ENCODE measurements around the gene PLOD3. TPM values are rescaled to one million over a fixed set of nuclear protein-coding genes. Genes with fewer than 3 reads are reported as not detected.

PLOD3 gene
- total RNA-seq, 1 experiment from 2014 or later = 74.5 TPM

- peaks cover 61 to 70% of the 10 kb centered on the region in 2 experiments for H3K4me1 Mint-ChIP-seq
- H3K4me2 ChIP-seq (ENCODE audit: insufficient read depth, insufficient read length, low read length) = peak overlapping the region; percentile 63
- H3K79me2 ChIP-seq (ENCODE audit: insufficient read depth, low read length) = no peaks in the 10 kb centered on the region
- peak overlapping the region; percentile 82 to 87 for H3K4me3 Mint-ChIP-seq
- peaks cover 16% of the 10 kb centered on the region; the same call in 1 of the 2 replicates for H3K4me1 ChIP-seq (ENCODE audit: insufficient read depth, low read length)
- H3K79me1 ChIP-seq (ENCODE audit: insufficient read depth, low read depth, low read length, poor library complexity, severe bottlenecking) = no peaks in the 10 kb centered on the region
- H3K9ac ChIP-seq (ENCODE audit: extremely low read depth, insufficient read length, low read length) = no peak overlapping the region
- H3K27ac ChIP-seq (ENCODE audit: insufficient read length, low read depth, low read length) = no peak overlapping the region
- no peak overlapping the region for H4K8ac ChIP-seq (replicated peaks; ENCODE audit: insufficient read length, low read depth, low read length)
- H2AK5ac ChIP-seq (ENCODE audit: insufficient read length, low read length) = no peak overlapping the region
- no peak overlapping the region for H3T11ph ChIP-seq (ENCODE audit: low read length)
- no peak overlapping the region for H2BK5ac ChIP-seq (ENCODE audit: insufficient read length, low read length)
- no peaks in the 10 kb centered on the region for H3K36me3 Mint-ChIP-seq (ENCODE audit: insufficient read depth in 1 of 3, low read depth in 3 of 3)
- H3K18ac ChIP-seq (ENCODE audit: insufficient read length, low read depth, low read length) = no peak overlapping the region
- H3K27ac Mint-ChIP-seq = peak overlapping the region in 1 of 3 experiments; percentile 89; a peak in 2 of 7 replicates
- H2BK120ac ChIP-seq (ENCODE audit: low read depth, low read length, poor library complexity, severe bottlenecking) = no peak overlapping the region
- peaks cover 80% of the 10 kb centered on the region for H3K27me3 Mint-ChIP-seq (ENCODE audit: low read depth)
- H2BK20ac ChIP-seq (ENCODE audit: low read depth, low read length, poor library complexity, severe bottlenecking) = no peak overlapping the region
- TF ChIP-seq, protein P1, sequence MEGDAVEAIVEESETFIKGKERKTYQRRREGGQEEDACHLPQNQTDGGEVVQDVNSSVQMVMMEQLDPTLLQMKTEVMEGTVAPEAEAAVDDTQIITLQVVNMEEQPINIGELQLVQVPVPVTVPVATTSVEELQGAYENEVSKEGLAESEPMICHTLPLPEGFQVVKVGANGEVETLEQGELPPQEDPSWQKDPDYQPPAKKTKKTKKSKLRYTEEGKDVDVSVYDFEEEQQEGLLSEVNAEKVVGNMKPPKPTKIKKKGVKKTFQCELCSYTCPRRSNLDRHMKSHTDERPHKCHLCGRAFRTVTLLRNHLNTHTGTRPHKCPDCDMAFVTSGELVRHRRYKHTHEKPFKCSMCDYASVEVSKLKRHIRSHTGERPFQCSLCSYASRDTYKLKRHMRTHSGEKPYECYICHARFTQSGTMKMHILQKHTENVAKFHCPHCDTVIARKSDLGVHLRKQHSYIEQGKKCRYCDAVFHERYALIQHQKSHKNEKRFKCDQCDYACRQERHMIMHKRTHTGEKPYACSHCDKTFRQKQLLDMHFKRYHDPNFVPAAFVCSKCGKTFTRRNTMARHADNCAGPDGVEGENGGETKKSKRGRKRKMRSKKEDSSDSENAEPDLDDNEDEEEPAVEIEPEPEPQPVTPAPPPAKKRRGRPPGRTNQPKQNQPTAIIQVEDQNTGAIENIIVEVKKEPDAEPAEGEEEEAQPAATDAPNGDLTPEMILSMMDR (conservative IDR thresholded peaks at IDR 0.05) = no peak
- H3K9me3 ChIP-seq (ENCODE audit: control insufficient read depth, low read depth, low read length) = no peaks in the 10 kb centered on the region
- no peak overlapping the region for H2BK15ac ChIP-seq (ENCODE audit: low read depth, low read length)
- no peaks in the 10 kb centered on the region for H3K9me3 Mint-ChIP-seq
- H3K27me3 ChIP-seq (ENCODE audit: insufficient read depth, low read length) = peaks cover 40% of the 10 kb centered on the region
- H3K14ac ChIP-seq (ENCODE audit: insufficient read depth, low read length) = no peak overlapping the region
- no peak overlapping the region for H2AFZ ChIP-seq (ENCODE audit: low read length)
- no peak for DNase-seq
- no peak overlapping the region for H3K23ac ChIP-seq (ENCODE audit: insufficient read length, low read depth, low read length)
- no peak overlapping the region for H3K4ac ChIP-seq (ENCODE audit: low read depth, low read length)
- no CpG with 5 or more reads among the region's 12 CpGs for WGBS (ENCODE audit: extremely low coverage, insufficient read length, low lambda C conversion rate)
- H4K5ac ChIP-seq (ENCODE audit: insufficient read length, low read depth, low read length) = no peak overlapping the region
- H4K91ac ChIP-seq (ENCODE audit: insufficient read length, low read depth, low read length) = no peak overlapping the region
- H4K20me1 ChIP-seq (ENCODE audit: control insufficient read depth, insufficient read depth, insufficient read length) = no peaks in the 10 kb centered on the region
- no peak overlapping the region for H2BK12ac ChIP-seq (ENCODE audit: insufficient read length, low read depth, low read length)
- no peak overlapping the region for H3K56ac ChIP-seq (ENCODE audit: insufficient read length, low read depth, low read length)
- H3K23me2 ChIP-seq (ENCODE audit: insufficient read length, low read depth, low read length, poor library complexity, severe bottlenecking) = peaks cover 60% of the 10 kb centered on the region
Observed at GRCh38 chr7:101167645-101168411, 49.6 kb downstream of the PLOD3 start.

Measured in H9 (cell line).